Measurements from ENCODE around the gene PRDM16. TPM values are rescaled to one million over a fixed set of nuclear protein-coding genes. Genes with fewer than 3 reads are reported as not detected.

The PRDM16 gene
- total RNA-seq, 1 donor from 2014 or later = 18.3 TPM

DNA sequence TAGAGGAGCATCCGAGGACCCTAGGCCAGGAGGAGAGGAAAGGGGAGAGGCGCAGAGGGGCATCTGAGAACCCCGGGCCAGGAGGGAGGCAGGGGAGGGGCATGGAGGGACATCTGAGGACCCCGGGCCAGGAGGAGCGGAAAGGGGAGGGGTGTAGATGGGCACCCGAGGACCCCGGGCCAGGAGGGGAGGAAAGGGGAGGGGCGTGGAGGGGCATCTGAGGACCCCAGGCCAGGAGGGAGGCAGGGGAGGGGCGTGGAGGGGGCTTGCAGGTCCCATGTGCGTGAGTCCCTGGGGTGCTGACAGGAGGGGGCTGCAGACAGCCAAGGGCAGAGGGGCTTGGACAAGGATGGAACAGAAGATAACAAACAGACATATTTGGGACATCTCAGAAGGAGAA is 195.5 kb downstream of the PRDM16 start:
- peaks cover 13% of the 10 kb centered on the region for H3K4me1 Mint-ChIP-seq (ENCODE audit: low read depth)
- TF ChIP-seq, protein P1, sequence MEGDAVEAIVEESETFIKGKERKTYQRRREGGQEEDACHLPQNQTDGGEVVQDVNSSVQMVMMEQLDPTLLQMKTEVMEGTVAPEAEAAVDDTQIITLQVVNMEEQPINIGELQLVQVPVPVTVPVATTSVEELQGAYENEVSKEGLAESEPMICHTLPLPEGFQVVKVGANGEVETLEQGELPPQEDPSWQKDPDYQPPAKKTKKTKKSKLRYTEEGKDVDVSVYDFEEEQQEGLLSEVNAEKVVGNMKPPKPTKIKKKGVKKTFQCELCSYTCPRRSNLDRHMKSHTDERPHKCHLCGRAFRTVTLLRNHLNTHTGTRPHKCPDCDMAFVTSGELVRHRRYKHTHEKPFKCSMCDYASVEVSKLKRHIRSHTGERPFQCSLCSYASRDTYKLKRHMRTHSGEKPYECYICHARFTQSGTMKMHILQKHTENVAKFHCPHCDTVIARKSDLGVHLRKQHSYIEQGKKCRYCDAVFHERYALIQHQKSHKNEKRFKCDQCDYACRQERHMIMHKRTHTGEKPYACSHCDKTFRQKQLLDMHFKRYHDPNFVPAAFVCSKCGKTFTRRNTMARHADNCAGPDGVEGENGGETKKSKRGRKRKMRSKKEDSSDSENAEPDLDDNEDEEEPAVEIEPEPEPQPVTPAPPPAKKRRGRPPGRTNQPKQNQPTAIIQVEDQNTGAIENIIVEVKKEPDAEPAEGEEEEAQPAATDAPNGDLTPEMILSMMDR (IDR thresholded peaks at IDR 0.05) = no peak
- H3K4me3 Mint-ChIP-seq (ENCODE audit: unreplicated experiment) = no peak overlapping the region
- no peak for DNase-seq (ENCODE audit: low spot score)
- H3K9me3 Mint-ChIP-seq (ENCODE audit: low read depth) = peaks cover 3% of the 10 kb centered on the region
- H3K27ac Mint-ChIP-seq (ENCODE audit: unreplicated experiment) = no peak overlapping the region
- peaks cover 2% of the 10 kb centered on the region for H3K36me3 Mint-ChIP-seq (ENCODE audit: low read depth)
- H3K27me3 Mint-ChIP-seq (ENCODE audit: low read depth) = peaks cover 8% of the 10 kb centered on the region

DNA sequence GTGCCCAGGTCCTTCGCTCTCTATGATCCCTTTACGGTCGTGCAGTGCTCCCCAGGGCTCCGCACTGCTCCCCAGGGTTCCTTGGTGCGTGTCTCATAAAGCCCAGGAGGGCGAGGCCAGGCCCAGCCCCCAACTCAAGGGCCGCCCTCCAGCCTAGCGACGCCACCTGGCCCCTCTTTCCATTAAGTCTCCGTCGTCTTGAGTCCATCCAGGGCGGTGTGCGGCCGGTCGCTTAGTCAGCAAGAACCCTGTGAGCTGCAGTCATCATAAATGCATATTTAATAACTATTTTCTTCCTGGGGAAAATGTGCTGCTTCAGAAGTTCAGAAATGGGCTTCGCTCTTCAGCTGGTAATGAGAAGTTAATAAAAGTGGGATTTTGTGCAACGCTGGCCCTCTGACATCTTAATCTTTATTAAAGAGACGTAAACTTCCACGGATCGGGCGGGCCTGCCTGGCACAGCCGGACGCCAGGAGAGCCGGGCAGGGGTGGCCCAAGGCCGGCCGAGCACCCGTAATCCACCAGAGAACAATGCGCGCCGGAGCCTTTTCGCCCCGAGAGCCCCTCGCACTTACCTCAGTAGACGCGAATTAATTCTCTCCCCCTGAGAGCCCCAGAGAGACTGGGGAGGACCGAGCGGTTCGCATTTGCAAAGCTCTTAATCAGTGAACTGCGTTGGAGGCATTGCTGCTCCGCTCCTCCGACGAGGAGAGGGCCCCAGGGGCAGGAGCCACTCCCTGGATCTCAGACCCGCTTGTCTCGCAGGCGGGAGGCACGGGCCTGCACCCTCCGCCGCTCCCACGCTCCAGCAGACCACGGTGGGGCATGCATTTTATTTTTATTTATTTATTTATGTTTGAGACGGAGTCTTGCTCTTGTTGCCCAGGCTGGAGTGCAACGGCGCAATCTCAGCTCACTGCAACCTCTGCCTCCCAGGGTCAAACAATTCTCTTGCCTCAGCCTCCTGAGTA is 197.1 kb downstream of the PRDM16 start:
- Mint-ChIP-seq H3K4me3 (ENCODE audit: unreplicated experiment) (no peak overlapping the region), H3K9me3 (ENCODE audit: low read depth) (no peaks in the 10 kb centered on the region), H3K27me3 (ENCODE audit: low read depth) (peaks cover 16% of the 10 kb centered on the region), H3K36me3 (ENCODE audit: low read depth) (no peaks in the 10 kb centered on the region), H3K27ac (ENCODE audit: unreplicated experiment) (no peak overlapping the region), H3K4me1 (ENCODE audit: low read depth) (peaks cover 13% of the 10 kb centered on the region)
- TF ChIP-seq, protein P1 (IDR thresholded peaks at IDR 0.05) = no peak
- DNase-seq (ENCODE audit: low spot score) = no peak

DNA sequence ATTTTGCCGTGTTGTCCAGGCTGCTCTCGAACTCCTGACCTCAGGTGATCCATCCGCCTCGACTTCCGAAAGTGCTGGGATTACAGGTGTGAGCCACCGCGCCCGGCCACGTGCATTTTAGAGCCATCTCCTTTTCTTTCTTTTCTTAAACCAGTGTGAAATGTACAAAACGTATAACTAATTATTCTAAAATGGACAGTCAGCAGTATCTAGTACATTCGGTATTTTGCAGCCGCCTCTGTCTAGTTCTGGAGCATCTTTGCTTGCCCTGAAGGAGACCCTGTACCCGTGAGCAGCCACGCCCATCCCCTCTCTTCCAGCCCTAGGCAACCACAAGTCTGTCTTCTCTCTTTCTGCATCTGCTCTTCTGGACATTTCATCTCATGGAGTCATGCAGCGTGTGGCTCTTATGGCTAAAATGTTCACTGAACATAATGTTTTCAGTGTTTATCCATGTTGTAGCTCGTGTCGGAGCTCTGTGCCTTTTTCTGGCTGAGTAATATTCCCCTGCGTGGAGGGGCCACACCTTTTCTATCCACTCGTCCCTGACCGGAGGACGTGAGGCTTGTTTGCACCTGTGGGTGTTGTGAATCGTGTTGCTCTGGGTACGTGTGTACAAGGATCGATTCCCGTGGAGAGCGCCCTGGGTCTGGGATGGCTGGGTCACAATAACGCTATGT is 198.0 kb downstream of the PRDM16 start:
- H3K36me3 Mint-ChIP-seq (ENCODE audit: low read depth) = no peaks in the 10 kb centered on the region
- TF ChIP-seq, protein P1 (IDR thresholded peaks at IDR 0.05) = no peak
- H3K9me3 Mint-ChIP-seq (ENCODE audit: low read depth) = no peaks in the 10 kb centered on the region
- H3K27ac Mint-ChIP-seq (ENCODE audit: unreplicated experiment) = no peak overlapping the region
- H3K4me3 Mint-ChIP-seq (ENCODE audit: unreplicated experiment) = no peak overlapping the region
- H3K4me1 Mint-ChIP-seq (ENCODE audit: low read depth) = peaks cover 9% of the 10 kb centered on the region
- H3K27me3 Mint-ChIP-seq (ENCODE audit: low read depth) = peaks cover 16% of the 10 kb centered on the region
- no peak for DNase-seq (ENCODE audit: low spot score)

DNA sequence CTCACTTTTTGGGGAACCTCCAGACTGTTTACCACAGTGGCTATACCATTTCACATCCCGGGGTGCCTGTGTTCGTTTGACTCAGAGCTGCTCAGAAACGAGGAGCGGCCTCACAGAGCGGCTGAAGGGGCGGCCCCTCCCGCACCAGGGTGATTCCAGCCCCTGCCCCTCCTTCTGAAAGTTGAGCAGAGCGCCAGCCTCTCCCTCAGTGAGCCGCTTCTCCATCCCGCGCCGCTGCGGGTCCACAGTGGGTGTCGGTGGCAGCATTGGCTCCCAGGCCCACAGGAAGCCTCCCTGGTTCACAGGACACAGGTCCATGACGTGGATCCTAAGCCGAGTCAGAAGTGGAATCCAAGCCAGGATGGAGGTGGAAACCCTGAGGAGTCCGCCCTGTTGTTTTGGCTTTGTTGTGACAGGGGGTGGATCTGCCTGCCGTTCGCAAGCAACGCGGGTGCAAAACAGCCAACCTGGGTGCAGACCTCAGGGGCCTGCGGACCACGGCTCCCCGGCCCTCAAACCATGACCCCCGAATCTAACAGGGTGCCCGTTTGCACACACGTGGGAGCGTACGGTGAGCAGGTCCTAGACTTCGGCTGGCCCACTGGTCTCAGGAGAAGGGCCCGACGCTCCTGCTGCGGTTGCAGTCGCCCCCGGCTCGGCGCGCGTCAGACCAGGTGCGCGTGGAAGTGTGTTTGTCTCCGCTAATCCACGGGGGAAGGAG is 198.7 kb downstream of the PRDM16 start:
- Mint-ChIP-seq H3K9me3 (ENCODE audit: low read depth) (no peaks in the 10 kb centered on the region), H3K27me3 (ENCODE audit: low read depth) (peaks cover 16% of the 10 kb centered on the region), H3K36me3 (ENCODE audit: low read depth) (peaks cover under 1% of the 10 kb centered on the region), H3K27ac (ENCODE audit: unreplicated experiment) (no peak overlapping the region), H3K4me3 (ENCODE audit: unreplicated experiment) (no peak overlapping the region), H3K4me1 (ENCODE audit: low read depth) (peaks cover 4% of the 10 kb centered on the region)
- no peak for DNase-seq (ENCODE audit: low spot score)
- TF ChIP-seq, protein P1 (IDR thresholded peaks at IDR 0.05) = no peak

DNA sequence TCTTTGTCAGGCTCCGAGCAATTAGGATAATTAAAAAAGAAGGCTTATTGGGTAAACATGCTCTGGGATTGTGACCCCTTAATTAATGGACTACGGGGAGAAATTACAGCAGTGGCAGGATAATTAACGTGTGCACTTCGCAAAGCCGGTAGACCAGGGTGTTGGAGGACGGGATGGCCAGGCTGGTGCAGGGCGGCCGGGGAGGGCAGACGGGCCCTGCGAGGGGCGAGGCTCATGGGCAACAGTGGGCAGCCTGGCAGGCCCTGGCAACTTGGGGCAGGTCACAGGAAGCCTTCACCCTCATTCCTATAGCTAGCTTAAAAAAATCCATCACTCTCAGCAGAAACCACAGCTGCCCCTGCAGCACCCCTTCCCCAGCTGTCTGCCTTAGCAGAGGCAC is 199.3 kb downstream of the PRDM16 start:
- H3K9me3 Mint-ChIP-seq (ENCODE audit: low read depth) = no peaks in the 10 kb centered on the region
- TF ChIP-seq, protein P1 (IDR thresholded peaks at IDR 0.05) = no peak
- no peak for DNase-seq (ENCODE audit: low spot score)
- H3K36me3 Mint-ChIP-seq (ENCODE audit: low read depth) = peaks cover 2% of the 10 kb centered on the region
- H3K27ac Mint-ChIP-seq (ENCODE audit: unreplicated experiment) = no peak overlapping the region
- no peak overlapping the region for H3K4me3 Mint-ChIP-seq (ENCODE audit: unreplicated experiment)
- peaks cover 16% of the 10 kb centered on the region for H3K27me3 Mint-ChIP-seq (ENCODE audit: low read depth)
- H3K4me1 Mint-ChIP-seq (ENCODE audit: low read depth) = peaks cover 4% of the 10 kb centered on the region
